Breast epithelium (tissue), 4 donors: ENCODE results near the gene UNC5A. TPM values are rescaled to one million over a fixed set of nuclear protein-coding genes. Genes with fewer than 3 reads are reported as not detected.

Source experiments
- DNase-seq, 2 donors: peaks; one replicate each; pipeline ENCODE4 v3.0.0-alpha.2; 2019; ENCODE audit warnings: low spot score in 2 of 2
- H3K27ac ChIP-seq, 2 donors: fragments of 200-600 bp; sonication (generic) in 1 of 2; one replicate each; pipeline ENCODE4 v1.5.1; 2016 to 2019; ENCODE audit warnings: mild to moderate bottlenecking in 1 of 2
- H3K27me3 ChIP-seq, 2 donors: fragments of 200-600 bp; sonication (generic) in 1 of 2; one replicate each; pipeline versions ENCODE4 v1.5.1 to v1.6.0; 2017 to 2019; ENCODE audit warnings: control low read depth in 1 of 2, mild to moderate bottlenecking in 1 of 2
- H3K36me3 ChIP-seq: fragments of 200-600 bp; one replicate; pipeline ENCODE4 v1.5.1; 2019
- H3K4me1 ChIP-seq, 2 donors: fragments of 200-600 bp; sonication (generic); one replicate each; pipeline ENCODE4 v1.5.1; 2016 to 2019; ENCODE audit warnings: control low read depth in 1 of 2
- H3K4me3 ChIP-seq, 3 donors: fragments of 200-600 bp; sonication (generic); 1 replicate in 2 of 3; 2 replicates in 1 of 3; pipeline ENCODE4 v1.5.1; 2016 to 2019; ENCODE audit warnings: mild to moderate bottlenecking in 3 of 3, moderate library complexity in 2 of 3
- H3K9me3 ChIP-seq, 2 donors: fragments of 200-600 bp; sonication (generic) in 1 of 2; one replicate each; pipeline ENCODE4 v1.5.1; 2016 to 2019; ENCODE audit warnings: control low read depth in 1 of 2
- CTCF ChIP-seq, 3 donors: fragments of 450-650 bp; IDR thresholded peaks; one replicate each; pipeline ENCODE4 v1.5.1; 2016 to 2017; ENCODE audit warnings: antibody characterized with exemption in 3 of 3, mild to moderate bottlenecking in 3 of 3, moderate library complexity in 3 of 3
- POLR2A ChIP-seq: fragments of 450-650 bp; IDR thresholded peaks from one replicate; pipeline ENCODE4 v1.6.1; 2016; ENCODE audit warnings: antibody characterized with exemption, mild to moderate bottlenecking, moderate library complexity
- POLR2AphosphoS5 ChIP-seq, 3 donors: sonication (generic); formaldehyde crosslinking; IDR thresholded peaks; one replicate each; pipeline ENCODE4 v1.6.1; 2017; ENCODE audit warnings: antibody characterized with exemption in 3 of 3
- intact Hi-C: fragments of 100-400 bp; cut with DNase I; formaldehyde crosslinking; loops from one replicate; pipeline ENCODE4 v1.15.1; 2023; ENCODE audit warnings: low total_unique reads
- total RNA-seq, 3 donors: library from RNA; depleted of rRNA; stranded (reverse); fragments of >200 nt; gene quantifications; one replicate each; pipeline ENCODE4 v1.1.0, GENCODE V29; 2016

UNC5A gene
- total RNA-seq, 3 donors from 2014 or later, result 0.15 to 2.9 TPM; not detected in 1

DNA sequence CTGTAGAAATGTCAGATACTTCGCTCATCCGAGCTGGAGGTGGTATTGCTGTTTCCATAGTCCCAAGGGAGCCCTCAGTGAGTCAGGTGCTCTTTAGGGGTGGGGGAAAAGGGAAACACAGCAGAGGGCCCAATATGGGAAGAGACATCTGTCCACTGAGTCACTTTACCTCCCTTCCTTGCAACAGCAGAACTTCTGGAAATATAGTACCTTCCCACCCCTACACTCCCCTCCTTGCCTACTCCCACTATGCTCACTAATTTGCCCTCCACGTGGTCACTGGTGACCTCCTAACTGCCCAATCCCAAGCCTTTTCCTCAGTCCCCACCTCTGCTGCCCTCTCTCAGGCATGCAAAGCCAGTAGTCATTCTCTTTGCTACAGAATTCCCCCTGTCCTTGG is 86.9 kb downstream of the UNC5A start:
- Histone ChIP-seq H3K4me1 (no peaks in the 10 kb centered on the region), H3K36me3 (no peaks in the 10 kb centered on the region), H3K27me3 (no peaks in the 10 kb centered on the region), H3K27ac (no peak overlapping the region), H3K4me3 (no peak overlapping the region), H3K9me3 (no peaks in the 10 kb centered on the region)
- intact Hi-C loops, result no loop called here
- no peak for DNase-seq
- TF ChIP-seq POLR2A (no peak), POLR2AphosphoS5 (IDR thresholded peaks at IDR 0.05) (no peak), CTCF (IDR thresholded peaks at IDR 0.05) (no peak)

DNA sequence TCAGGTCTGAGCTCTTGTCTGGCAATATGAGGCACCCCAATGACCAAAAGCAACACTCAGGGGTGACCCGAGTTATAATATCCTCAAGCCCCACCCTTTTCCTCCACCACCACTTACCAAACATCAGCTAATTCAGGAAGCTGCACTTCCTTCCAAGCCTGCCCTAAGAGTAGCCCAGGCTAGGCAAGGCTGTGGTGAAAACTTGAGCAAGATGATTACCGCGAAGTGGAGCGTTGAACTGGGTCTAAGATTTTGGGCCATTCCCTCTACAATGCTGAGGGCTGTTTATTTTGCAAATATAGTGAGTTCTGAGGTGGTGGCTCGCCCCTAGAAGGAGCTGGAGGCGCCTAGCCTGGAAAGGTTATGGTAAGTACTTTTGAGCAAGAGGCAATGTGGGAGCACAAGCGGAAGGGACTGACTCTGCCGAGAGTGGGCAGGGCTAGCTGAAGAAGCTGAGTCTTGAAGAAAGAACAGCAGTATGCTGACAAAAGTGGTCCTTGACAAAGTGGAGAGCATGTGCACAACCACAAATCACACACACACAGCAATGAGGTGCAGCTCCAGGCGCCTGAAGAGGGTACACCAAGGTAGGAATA is 89.0 kb downstream of the UNC5A start, which contains the start of gene HK3:
Gene HK3 (minus strand): TSS at position 51 of the 596 bp plus-strand sequence. CDS start 3,187 bp downstream, outside the sequence.
- Histone ChIP-seq H3K36me3 (no peaks in the 10 kb centered on the region), H3K4me3 (peak within 1 kb of the TSS in 1 of 3 donors; percentile 9), H3K27me3 (no peaks in the 10 kb centered on the region), H3K9me3 (no peaks in the 10 kb centered on the region), H3K4me1 (no peaks in the 10 kb centered on the region), H3K27ac (no peak within 1 kb of the TSS)
- intact Hi-C loops, result no loop called here
- peak in 1 of 2 donors; percentile 9 for DNase-seq
- TF ChIP-seq POLR2AphosphoS5 (IDR thresholded peaks at IDR 0.05), result no peak
- TF ChIP-seq POLR2A, result no peak
- TF ChIP-seq CTCF (IDR thresholded peaks at IDR 0.05), result no peak

DNA sequence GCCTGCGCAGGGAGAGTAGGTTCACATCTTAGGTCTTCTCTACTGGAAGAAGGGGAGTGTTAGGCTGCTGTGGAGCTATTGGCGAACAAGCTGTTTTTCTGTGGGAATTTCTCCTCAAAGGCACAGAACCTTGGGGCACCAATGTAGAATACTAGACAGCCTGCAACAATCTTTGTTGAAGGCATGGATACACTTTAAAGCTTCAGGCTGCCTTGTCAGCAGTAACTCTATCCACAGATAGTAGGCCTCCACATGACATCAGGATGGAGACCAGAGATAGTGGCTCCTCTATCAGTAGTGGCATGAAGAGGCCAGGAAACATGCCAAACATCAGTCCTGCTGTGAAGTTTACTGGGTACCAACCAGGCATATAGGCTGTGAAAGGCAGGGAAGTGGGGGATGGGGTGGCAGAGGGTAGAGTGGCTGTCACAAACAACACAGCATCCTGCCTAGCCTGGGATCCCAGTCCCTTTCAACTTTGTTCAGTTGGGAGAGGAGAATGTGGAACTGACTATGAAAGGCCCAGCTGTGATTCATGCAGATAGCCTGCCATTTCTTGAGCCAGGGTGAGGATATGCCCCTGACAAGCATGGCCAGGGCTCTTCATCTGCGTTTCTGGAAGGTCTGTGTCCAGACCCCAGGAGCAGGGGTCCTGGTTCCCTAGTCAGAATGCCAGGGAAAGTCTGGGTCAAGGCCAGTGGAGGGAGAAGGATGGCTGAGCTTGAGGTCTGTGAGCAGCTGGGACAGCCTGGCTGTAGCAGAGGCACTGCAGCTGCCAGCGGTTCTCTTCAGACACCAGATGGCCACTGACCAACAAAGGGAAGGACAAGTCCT is 89.8 kb downstream of the UNC5A start:
- no peak for TF ChIP-seq CTCF (IDR thresholded peaks at IDR 0.05)
- TF ChIP-seq POLR2AphosphoS5 (IDR thresholded peaks at IDR 0.05), result no peak
- TF ChIP-seq POLR2A, result no peak
- intact Hi-C loops, result no loop called here
- DNase-seq, result no peak
- no peaks in the 10 kb centered on the region for H3K36me3 ChIP-seq
- no peak overlapping the region for H3K27ac ChIP-seq
- no peaks in the 10 kb centered on the region for H3K4me1 ChIP-seq
- H3K4me3 ChIP-seq, result no peak overlapping the region
- no peaks in the 10 kb centered on the region for H3K27me3 ChIP-seq
- no peaks in the 10 kb centered on the region for H3K9me3 ChIP-seq

GRCh38 chr5:176900780-176901204 is 90.4 kb downstream of the UNC5A start:
- intact Hi-C loops, result no loop called here
- TF ChIP-seq POLR2AphosphoS5 (IDR thresholded peaks at IDR 0.05) (no peak), POLR2A (no peak), CTCF (IDR thresholded peaks at IDR 0.05) (no peak)
- no peaks in the 10 kb centered on the region for H3K27me3 ChIP-seq
- no peaks in the 10 kb centered on the region for H3K9me3 ChIP-seq
- no peaks in the 10 kb centered on the region for H3K36me3 ChIP-seq
- no peak overlapping the region for H3K27ac ChIP-seq
- H3K4me1 ChIP-seq, result no peaks in the 10 kb centered on the region
- no peak for DNase-seq
- H3K4me3 ChIP-seq, result no peak overlapping the region
